H1 (cell line): ENCODE results near the gene THAP10. TPM values are rescaled to one million over a fixed set of nuclear protein-coding genes. Genes with fewer than 3 reads are reported as not detected.
A peak's percentile ranks its signal among the peaks of the same experiment; 100 is the strongest.

Experiments
- CTCF ChIA-PET: fragments of 300-600 bp; sonication (Branson Sonifier 250); formaldehyde crosslinking; loops from one replicate; lab custom pipeline; 2021; ENCODE audit not compliant: partially characterized antibody; lab: Charles Lee
- POLR2A ChIA-PET: fragments of 300-600 bp; sonication (Branson Sonifier 250); formaldehyde crosslinking; loops from one replicate; lab custom pipeline; 2021; ENCODE audit warnings: inconsistent platforms; ENCODE audit not compliant: partially characterized antibody; lab: Charles Lee
- DNase-seq, 2 experiments: peaks; one replicate each; pipeline versions ENCODE4 v3.0.0 to v3.0.0-alpha.2; 2010 to 2022; ENCODE audit warnings: low spot score in 2 of 2, low read depth in 1 of 2, mixed read lengths in 1 of 2
- FAIRE-seq: peaks from 2 replicates; lab custom pipeline; 2011; peaks lifted over from hg19 to GRCh38; lab: Jason Lieb, UNC
- H2AFZ ChIP-seq: 2 replicates; pipeline ENCODE4 v1.8.1; 2012; ENCODE audit warnings: low read length, inconsistent platforms
- H2AK5ac ChIP-seq: 2 replicates; pipeline ENCODE4 v1.6.1; 2013; ENCODE audit warnings: low read depth, low read length
- H2BK120ac ChIP-seq: replicated peaks from 2 replicates; pipeline ENCODE3; 2013; ENCODE audit warnings: low read depth, low read length, inconsistent platforms
- H2BK12ac ChIP-seq: 2 replicates; pipeline ENCODE4 v1.6.1; 2013; ENCODE audit warnings: low read depth, low read length
- H2BK15ac ChIP-seq: 2 replicates; pipeline ENCODE4 v1.6.1; 2013; ENCODE audit warnings: low read length
- H2BK20ac ChIP-seq: 2 replicates; pipeline ENCODE4 v1.6.1; 2013; ENCODE audit warnings: low read length
- H2BK5ac ChIP-seq: 2 replicates; pipeline ENCODE4 v1.6.1; 2013; ENCODE audit warnings: low read depth, low read length
- H3K14ac ChIP-seq: 2 replicates; pipeline ENCODE4 v1.6.1; 2013; ENCODE audit warnings: inconsistent platforms; ENCODE audit not compliant: insufficient read length
- H3K18ac ChIP-seq: 2 replicates; pipeline ENCODE4 v1.6.1; 2013; ENCODE audit warnings: low read length; ENCODE audit errors: extremely low read depth
- H3K23ac ChIP-seq: 2 replicates; pipeline ENCODE4 v1.6.1; 2013; ENCODE audit warnings: inconsistent platforms; ENCODE audit not compliant: insufficient read length
- H3K23me2 ChIP-seq: 2 replicates; pipeline ENCODE4 v1.6.1; 2013; ENCODE audit warnings: low read depth, low read length
- H3K27ac ChIP-seq: 2 replicates; pipeline ENCODE4 v1.6.1; 2011; ENCODE audit warnings: low read depth, low read length, inconsistent platforms
- H3K27me3 ChIP-seq, 4 experiments: replicated peaks in 1 of 4; 1 replicate in 1 of 4; 2 replicates in 3 of 4; pipeline versions ENCODE4 v1.6.1 to v1.8.1; 2011 to 2013; ENCODE audit warnings: low read length in 3 of 4, mild to moderate bottlenecking in 3 of 4, inconsistent platforms in 2 of 4, mixed read lengths in 2 of 4, moderate library complexity in 1 of 4; ENCODE audit not compliant: control insufficient read depth in 3 of 4, insufficient read depth in 3 of 4; ENCODE audit errors: extremely low read depth in 1 of 4
- H3K36me3 ChIP-seq, 4 experiments: 2 replicates each; pipeline versions ENCODE4 v1.6.1 to v1.8.1; 2011 to 2013; ENCODE audit warnings: mild to moderate bottlenecking in 4 of 4, low read length in 3 of 4, moderate library complexity in 2 of 4, control low read depth in 1 of 4, inconsistent platforms in 1 of 4; ENCODE audit not compliant: insufficient read depth in 4 of 4, control insufficient read depth in 2 of 4
- H3K4ac ChIP-seq: replicated peaks from 2 replicates; pipeline ENCODE3; 2013; ENCODE audit warnings: low read length, low read depth, mixed read lengths, inconsistent platforms; ENCODE audit not compliant: insufficient read length
- H3K4me1 ChIP-seq, 4 experiments: replicated peaks in 1 of 4; 1 replicate in 1 of 4; 2 replicates in 3 of 4; pipeline versions ENCODE4 v1.6.1 to v1.8.1; 2011 to 2013; ENCODE audit warnings: low read length in 3 of 4, inconsistent platforms in 2 of 4, mixed read lengths in 1 of 4; ENCODE audit not compliant: insufficient read depth in 4 of 4, control insufficient read depth in 3 of 4
- H3K4me2 ChIP-seq, 2 experiments: 2 replicates each; pipeline versions ENCODE4 v1.6.1 to v1.8.1; 2011 to 2013; ENCODE audit warnings: low read depth in 2 of 2, low read length in 2 of 2, control low read depth in 1 of 2, inconsistent platforms in 1 of 2, mild to moderate bottlenecking in 1 of 2; ENCODE audit not compliant: insufficient read depth in 1 of 2
- H3K4me3 ChIP-seq, 4 experiments: fragments of 200-600, 300-600 bp in 1 of 4; sonication (generic), shearing (Covaris generic), sonication (Bioruptor Twin) in 1 of 4; 2 replicates each; pipeline versions ENCODE4 v1.5.1 to v1.8.1; 2011 to 2016; ENCODE audit warnings: low read length in 4 of 4, low read depth in 3 of 4, control low read depth in 2 of 4, inconsistent platforms in 2 of 4, mild to moderate bottlenecking in 2 of 4, mixed read lengths in 1 of 4, moderate library complexity in 1 of 4; ENCODE audit not compliant: insufficient read depth in 2 of 4; ENCODE audit errors: extremely low read depth in 1 of 4
- H3K56ac ChIP-seq: replicated peaks from 2 replicates; pipeline ENCODE3; 2013; ENCODE audit warnings: low read depth, mild to moderate bottlenecking, mixed read lengths, low read length, inconsistent platforms; ENCODE audit not compliant: insufficient read length
- H3K79me1 ChIP-seq: 2 replicates; pipeline ENCODE4 v1.6.1; 2013; ENCODE audit warnings: low read depth, low read length, control low read depth
- H3K79me2 ChIP-seq, 2 experiments: 2 replicates each; pipeline versions ENCODE4 v1.6.1 to v1.8.1; 2012 to 2013; ENCODE audit warnings: low read length in 2 of 2, mild to moderate bottlenecking in 2 of 2, inconsistent platforms in 1 of 2; ENCODE audit not compliant: insufficient read depth in 2 of 2, control insufficient read depth in 1 of 2
- H3K9ac ChIP-seq, 4 experiments: replicated peaks in 1 of 4; 1 replicate in 1 of 4; 2 replicates in 3 of 4; pipeline versions ENCODE4 v1.6.1 to v1.8.1; 2011 to 2013; ENCODE audit warnings: low read depth in 3 of 4, low read length in 3 of 4, control low read depth in 2 of 4, mild to moderate bottlenecking in 2 of 4, moderate library complexity in 2 of 4, inconsistent platforms in 1 of 4; ENCODE audit errors: extremely low read depth in 1 of 4
- H3K9me3 ChIP-seq, 2 experiments: 2 replicates each; pipeline versions ENCODE4 v1.6.1 to v1.8.1; 2012 to 2013; ENCODE audit warnings: mild to moderate bottlenecking in 2 of 2, moderate library complexity in 2 of 2, control low read depth in 1 of 2, inconsistent platforms in 1 of 2, low read depth in 1 of 2, low read length in 1 of 2, mixed read lengths in 1 of 2; ENCODE audit not compliant: insufficient read depth in 2 of 2
- H4K20me1 ChIP-seq, 2 experiments: replicated peaks in 1 of 2; 2 replicates each; pipeline versions ENCODE3 to v1.8.1; 2011 to 2013; ENCODE audit warnings: inconsistent platforms in 2 of 2, low read length in 2 of 2, mild to moderate bottlenecking in 1 of 2; ENCODE audit not compliant: insufficient read depth in 2 of 2, control insufficient read depth in 1 of 2
- H4K5ac ChIP-seq: 2 replicates; pipeline ENCODE4 v1.6.1; 2013; ENCODE audit warnings: low read length, low read depth, mixed read lengths, inconsistent platforms; ENCODE audit not compliant: insufficient read length
- H4K8ac ChIP-seq: 2 replicates; pipeline ENCODE4 v1.8.0; 2013; ENCODE audit warnings: mild to moderate bottlenecking, moderate library complexity, low read length, inconsistent platforms; ENCODE audit not compliant: insufficient read depth; ENCODE audit errors: extremely low read depth
- H4K91ac ChIP-seq: replicated peaks from 2 replicates; pipeline ENCODE3; 2013; ENCODE audit warnings: low read length, mixed read lengths, inconsistent platforms; ENCODE audit not compliant: insufficient read length
- CTBP2 ChIP-seq: IDR thresholded peaks from 2 replicates; pipeline ENCODE4 v1.7.0; 2011; ENCODE audit warnings: borderline replicate concordance, mild to moderate bottlenecking, moderate library complexity, mixed read lengths, low read length; ENCODE audit not compliant: insufficient read depth, insufficient read length
- NANOG ChIP-seq: IDR thresholded peaks from 2 replicates; pipeline ENCODE4 v1.6.1; 2011; ENCODE audit warnings: low read length, low read depth, mild to moderate bottlenecking, inconsistent platforms; ENCODE audit not compliant: insufficient read depth, poor library complexity, severe bottlenecking
- POLR2AphosphoS5 ChIP-seq: IDR thresholded peaks from 2 replicates; pipeline ENCODE4 v1.6.1; 2011; ENCODE audit warnings: low read depth, low read length
- RAD21 ChIP-seq, 2 experiments: IDR thresholded peaks in 1 of 2; conservative IDR thresholded peaks in 1 of 2; 2 replicates each; pipeline ENCODE4 v1.6.1; 2011; ENCODE audit warnings: low read depth in 2 of 2, low read length in 2 of 2, improper control_type of control experiment in 1 of 2, inconsistent platforms in 1 of 2, mild to moderate bottlenecking in 1 of 2, moderate library complexity in 1 of 2
- RBBP5 ChIP-seq: IDR thresholded peaks from 2 replicates; pipeline ENCODE4 v1.7.1; 2012; ENCODE audit warnings: low read depth, mild to moderate bottlenecking, inconsistent platforms, low read length, moderate library complexity, borderline replicate concordance
- RFX5 ChIP-seq: IDR thresholded peaks from 2 replicates; pipeline ENCODE4 v1.6.1; 2011; ENCODE audit warnings: low read depth, low read length, improper control_type of control experiment, borderline replicate concordance
- TAF1 ChIP-seq: IDR thresholded peaks from 2 replicates; pipeline ENCODE4 v1.6.1; 2011; ENCODE audit warnings: mild to moderate bottlenecking, low read depth, low read length
- WGBS, 2 experiments: shearing (Covaris generic) in 1 of 2; methylation state at CpG; one replicate each; pipeline versions ENCODE4 v1.1.6 to v1.1.7; 2013 to 2015; ENCODE audit warnings: low lambda C conversion rate in 2 of 2, mixed read lengths in 2 of 2, inconsistent platforms in 1 of 2, low coverage in 1 of 2, missing lambda C conversion rate in 1 of 2; ENCODE audit not compliant: insufficient replicate concordance in 2 of 2, insufficient coverage in 1 of 2, insufficient read length in 1 of 2; ENCODE audit errors: extremely low coverage in 1 of 2, missing lambda C conversion rate in 1 of 2; 5-methylcytosine and 5-hydroxymethylcytosine counted together
- polyA plus RNA-seq, 7 experiments: library from polyadenylated mRNA; depleted of rRNA in 3 of 7; stranded (reverse) in 5 of 7; unstranded in 2 of 7; fragments of >200 nt in 5 of 7; fragments of 200-250 nt in 2 of 7; gene quantifications; 1 replicate in 5 of 7; 2 replicates in 1 of 7; 4 replicates in 1 of 7; pipeline versions ENCODE4 v1.2.1 to v1.2.3, GENCODE V29; 2011 to 2013; ENCODE audit warnings: missing spikeins in 2 of 7, mixed read lengths in 2 of 7
- total RNA-seq: library from RNA; stranded (reverse); fragmentation: NEBNext Ultra II Directional; extraction: Animal tissue kit (Norgen Biotek cat#: 25700); gene quantifications from 2 replicates; pipeline ENCODE4 v1.2.1, GENCODE V29; 2021

Gene THAP10
- total and polyA plus RNA-seq, 2 of the 8 experiments (the other 6 are each of a cell fraction or from before 2014, with no cell fraction given), result 2.8 to 4.5 TPM

DNA sequence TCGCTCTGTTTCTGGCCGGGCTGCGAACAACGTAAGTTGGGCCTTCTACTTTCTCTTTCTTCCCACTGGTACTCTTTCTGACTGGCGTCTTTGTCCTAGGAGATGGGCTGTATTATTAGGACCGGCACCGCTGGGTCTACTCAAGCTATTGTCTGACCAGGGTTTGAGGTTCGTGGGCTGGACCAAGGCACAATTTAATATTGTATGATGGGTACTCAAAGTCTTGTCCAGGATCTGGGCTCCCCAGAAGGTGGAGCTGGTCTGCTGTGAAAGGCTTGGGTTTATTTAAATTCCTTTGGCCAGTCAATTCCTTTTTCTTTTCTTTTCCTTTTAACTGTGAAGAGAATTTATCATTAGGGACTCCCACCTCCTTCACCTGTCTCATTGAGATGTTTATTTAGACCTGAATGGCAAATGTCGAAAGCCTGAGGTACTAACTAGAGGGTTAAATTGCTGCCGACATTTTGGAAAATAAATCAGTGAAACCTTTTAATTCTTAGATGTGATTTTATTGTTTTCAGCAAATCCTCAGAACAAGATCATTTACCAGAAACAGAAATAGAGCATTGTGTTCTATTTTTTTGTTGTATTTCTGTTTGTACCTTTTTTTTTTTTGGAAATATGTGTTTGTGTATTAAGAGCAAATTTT, 803 bp upstream of the THAP10 start:
- Histone ChIP-seq H2BK20ac (no peak overlapping the region), H3K23me2 (peaks cover 12% of the 10 kb centered on the region; the same call in 1 of the 2 replicates), H3K18ac (no peak overlapping the region), H4K20me1 (no peaks in the 10 kb centered on the region), H3K36me3 (no peaks in the 10 kb centered on the region), H4K5ac (peak overlapping the region; percentile 24), H3K27ac (no peak overlapping the region; the same call in 1 of the 2 replicates), H3K4ac (no peak overlapping the region), H3K27me3 (no peaks in the 10 kb centered on the region), H3K14ac (no peak overlapping the region), H2BK5ac (no peak overlapping the region), H3K79me2 (peaks cover 0 to 16% of the 10 kb centered on the region in 2 experiments; a peak in 2 of 4 replicates), H3K79me1 (no peaks in the 10 kb centered on the region), H3K9me3 (no peaks in the 10 kb centered on the region), H3K4me3 (peak overlapping the region; percentile 69 to 79 (median 74)), H3K56ac (no peak overlapping the region), H3K9ac (no peak overlapping the region; a peak in 1 of 7 replicates), H3K23ac (no peak overlapping the region), H3K4me1 (peaks cover 0 to 7% (median 2%) of the 10 kb centered on the region in 4 experiments; a peak in 3 of 7 replicates), H2BK120ac (no peak overlapping the region), H4K8ac (no peak overlapping the region), H2AFZ (peak overlapping the region; percentile 100), H2AK5ac (no peak overlapping the region), H2BK15ac (no peak overlapping the region), H2BK12ac (no peak overlapping the region), H3K4me2 (peak overlapping the region; percentile 80 to 96), H4K91ac (no peak overlapping the region)
- DNase-seq (no peak), FAIRE-seq (no peak)
- ChIA-PET CTCF (interaction anchor here (1.0 to 2.1 kb wide), 3 partner anchors 12 to 68 kb away, joined by 4 to 5 read pairs (median 4); no protein-coding TSS in a partner anchor), POLR2A (interaction anchor here (1.3 kb wide), 1 partner anchor 9 kb away, joined by 3 read pairs; no protein-coding TSS in a partner anchor)
- TF ChIP-seq RAD21 (IDR thresholded peaks at IDR 0.05 in 1 of 2, conservative IDR thresholded peaks at IDR 0.05 in 1 of 2; ENCODE audit: low read depth in 2 of 2, low read length in 2 of 2), result peak; percentile 22 to 33; a peak in 3 of 4 replicates
- no peak for TF ChIP-seq RFX5
- no peak for TF ChIP-seq POLR2AphosphoS5
- no peak for TF ChIP-seq NANOG
- no peak for TF ChIP-seq CTBP2
- TF ChIP-seq TAF1, result no peak
- no peak for TF ChIP-seq RBBP5
- WGBS, 2 experiments, result 6% methylated on average over 10 of the region's 10 CpGs; no CpG with 5 or more reads in 1 of the 2 experiments
